ENCODE results near the gene ATRN. TPM values are rescaled to one million over a fixed set of nuclear protein-coding genes. Genes with fewer than 3 reads are reported as not detected.

The ATRN gene
- total RNA-seq, 4 donors from 2014 or later = 14.4 to 20.0 (median 16.3) TPM

DNA sequence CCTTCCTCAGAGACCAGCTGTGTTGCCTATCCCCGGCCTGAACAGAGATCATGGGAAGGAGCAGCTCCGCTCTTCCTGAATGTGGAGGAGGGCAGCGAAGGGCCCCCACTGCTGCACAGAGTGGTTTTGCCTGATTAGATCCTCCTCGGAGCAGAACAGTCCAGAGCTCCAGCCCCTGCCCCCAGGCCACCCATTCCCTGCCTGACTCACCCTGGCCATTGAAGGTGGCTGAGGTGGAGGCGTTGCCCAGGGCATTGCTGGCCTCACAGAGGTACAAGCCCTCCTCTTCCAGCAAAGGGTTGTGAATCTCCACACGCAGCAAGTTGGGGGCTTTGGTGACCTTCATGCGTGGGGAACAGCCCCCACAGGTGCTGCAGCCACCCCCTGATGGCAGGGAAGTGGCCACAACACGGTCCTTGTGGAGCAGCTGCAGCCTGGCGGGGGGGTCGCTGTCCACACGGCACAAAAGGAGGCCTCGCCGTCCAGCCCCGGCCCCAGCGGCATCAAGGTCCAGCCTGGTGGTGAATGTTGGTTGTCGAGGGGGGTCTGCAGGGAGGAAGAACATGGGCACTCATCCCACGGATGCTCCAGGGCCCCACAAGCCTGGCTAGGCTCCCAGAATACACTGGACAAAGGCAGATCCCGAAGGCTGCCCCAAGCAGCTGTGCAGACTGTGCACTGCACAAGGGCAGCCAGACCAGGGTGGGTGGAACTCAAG lies 226.9 kb downstream of the ATRN start:
- no peaks in the 10 kb centered on the region for H3K27me3 ChIP-seq
- H3K4me1 ChIP-seq = no peaks in the 10 kb centered on the region
- H3K9me3 ChIP-seq = peaks cover 0 to 3% (median 0%) of the 10 kb centered on the region in 3 donors
- TF ChIP-seq CTCF (IDR thresholded peaks at IDR 0.05 in 4 of 5, conservative IDR thresholded peaks at IDR 0.05 in 1 of 5) (no peak), POLR2A (IDR thresholded peaks at IDR 0.05) (no peak)
- in situ Hi-C loops (cut with MboI; ENCODE audit: low sequenced_read_pairs in 4 of 4) = no loop called here
- DNase-seq = no peak
- H3K36me3 ChIP-seq = no peaks in the 10 kb centered on the region
- no peak for ATAC-seq
- intact Hi-C loops (cut with DNase I; ENCODE audit: low total_unique reads) = no loop called here
- no peak overlapping the region for H3K4me3 ChIP-seq
- no peak overlapping the region for H3K27ac ChIP-seq

- in situ Hi-C loops (cut with MboI; ENCODE audit: low sequenced_read_pairs in 4 of 4) (no loop called here), intact Hi-C loops (cut with DNase I; ENCODE audit: low total_unique reads) (no loop called here)
- Histone ChIP-seq H3K4me3 (no peak overlapping the region), H3K27ac (no peak overlapping the region), H3K36me3 (no peaks in the 10 kb centered on the region), H3K27me3 (no peaks in the 10 kb centered on the region), H3K4me1 (no peaks in the 10 kb centered on the region), H3K9me3 (peaks cover 0 to 3% (median 0%) of the 10 kb centered on the region in 3 donors)
- ATAC-seq = no peak
- TF ChIP-seq POLR2A (IDR thresholded peaks at IDR 0.05) (no peak), CTCF (IDR thresholded peaks at IDR 0.05 in 4 of 5, conservative IDR thresholded peaks at IDR 0.05 in 1 of 5) (no peak)
- DNase-seq = no peak
Observed at GRCh38 chr20:3698591-3699001, 227.8 kb downstream of the ATRN start.

DNA sequence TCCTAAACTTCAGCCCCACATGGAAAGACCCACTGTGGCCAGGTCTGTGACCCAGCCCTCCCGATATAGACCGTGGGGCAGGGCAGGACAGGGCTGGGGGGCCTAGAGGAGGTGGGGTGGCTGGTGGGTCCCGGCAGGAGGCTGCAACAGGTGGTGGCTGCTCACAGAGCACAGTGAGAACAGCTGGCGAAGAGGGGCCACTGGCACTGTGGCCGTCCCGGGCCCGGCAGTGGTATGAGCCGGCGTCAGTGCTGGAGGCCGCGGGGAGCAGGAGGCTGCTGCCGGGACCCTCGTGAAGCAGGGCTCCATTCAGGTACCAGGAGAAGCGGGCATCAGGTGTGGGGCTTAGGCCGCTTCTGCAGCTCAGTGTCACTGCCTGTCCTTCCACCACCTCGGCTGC lies 228.2 kb downstream of the ATRN start:
- no peaks in the 10 kb centered on the region for H3K36me3 ChIP-seq
- intact Hi-C loops (cut with DNase I; ENCODE audit: low total_unique reads) = no loop called here
- H3K9me3 ChIP-seq = peaks cover 0 to 3% (median 0%) of the 10 kb centered on the region in 3 donors
- H3K4me1 ChIP-seq = no peaks in the 10 kb centered on the region
- DNase-seq (no peak), ATAC-seq (no peak)
- H3K4me3 ChIP-seq = no peak overlapping the region
- no peaks in the 10 kb centered on the region for H3K27me3 ChIP-seq
- H3K27ac ChIP-seq = no peak overlapping the region
- in situ Hi-C loops (cut with MboI; ENCODE audit: low sequenced_read_pairs in 4 of 4) = no loop called here
- no peak for TF ChIP-seq CTCF (IDR thresholded peaks at IDR 0.05 in 4 of 5, conservative IDR thresholded peaks at IDR 0.05 in 1 of 5)
- TF ChIP-seq POLR2A (IDR thresholded peaks at IDR 0.05) = no peak

Other genes starting within 250 kb of the ATRN start
- gene SLC4A11, start 231.8 kb upstream of the ATRN start, total RNA-seq = 1 to 10 TPM; 2.0 to 3.3 (median 2.3) TPM
- gene DNAAF9, start 63.3 kb upstream of the ATRN start, total RNA-seq = 10 to 100 TPM; 42.3 to 56.6 (median 46.3) TPM
- not detected for gene GFRA4, start 192.4 kb downstream of the ATRN start, total RNA-seq
- gene ADAM33, start 211.0 kb downstream of the ATRN start, total RNA-seq = 1 to 10 TPM; 2.6 to 6.4 (median 3.1) TPM
- 1 to 10 TPM in 3 of 4 donors, under 1 TPM in 1; 0.61 to 3.0 (median 2.6) TPM for gene SIGLEC1, start 241.6 kb downstream of the ATRN start, total RNA-seq